B cell (primary cell): ENCODE data around the gene PLBD2. TPM values are rescaled to one million over a fixed set of nuclear protein-coding genes. Genes with fewer than 3 reads are reported as not detected.

Experiments
- ATAC-seq: fragments of 200-7000 bp; cut with Tn5 transposase; one replicate; pipeline ENCODE4 v1.10.0; 2021; ENCODE audit warnings: low read depth, mild to moderate bottlenecking, moderate number of reproducible peaks, moderate library complexity
- CTCF ChIA-PET: fragments of 350-600 bp; sonication (Branson Sonifier 250); formaldehyde crosslinking; loops from one replicate; lab custom pipeline; 2021; ENCODE audit warnings: antibody characterized with exemption, inconsistent platforms; lab: Charles Lee
- POLR2A ChIA-PET: fragments of 350-600 bp; sonication (Branson Sonifier 250); formaldehyde crosslinking; loops from one replicate; lab custom pipeline; 2021; ENCODE audit warnings: antibody characterized with exemption; lab: Charles Lee
- DNase-seq: peaks from one replicate; pipeline ENCODE4 v3.0.0; 2013
- H2AFZ ChIP-seq: 2 replicates; pipeline ENCODE4 v1.6.1; 2012; ENCODE audit warnings: mild to moderate bottlenecking, low read depth, low read length; ENCODE audit not compliant: insufficient read depth, poor library complexity, severe bottlenecking
- H3K27ac ChIP-seq, 2 donors: 1 replicate in 1 of 2; 2 replicates in 1 of 2; pipeline ENCODE4 v1.5.1; 2012 to 2013; ENCODE audit warnings: low read length in 2 of 2, mild to moderate bottlenecking in 2 of 2, moderate library complexity in 1 of 2
- H3K27me3 ChIP-seq, 4 experiments: fragments of 200-600 bp in 1 of 4; sonication (generic) in 1 of 4; replicated peaks in 1 of 4; 1 replicate in 2 of 4; 2 replicates in 2 of 4; pipeline versions ENCODE4 v1.6.1 to v1.7.0; 2013 to 2016; ENCODE audit warnings: low read length in 3 of 4, mild to moderate bottlenecking in 2 of 4, mixed read lengths in 1 of 4, moderate library complexity in 1 of 4; ENCODE audit not compliant: insufficient read depth in 4 of 4, control insufficient read depth in 3 of 4; ENCODE audit errors: control extremely low read depth in 1 of 4
- H3K36me3 ChIP-seq, 2 experiments: replicated peaks in 1 of 2; 1 replicate in 1 of 2; 2 replicates in 1 of 2; pipeline versions ENCODE4 v1.6.1 to v1.7.1; 2013; ENCODE audit warnings: low read length in 1 of 2; ENCODE audit not compliant: insufficient read depth in 2 of 2, control insufficient read depth in 1 of 2; ENCODE audit errors: control extremely low read depth in 1 of 2, extremely low read depth in 1 of 2
- H3K4me1 ChIP-seq, 2 donors: fragments of 200-600 bp in 1 of 2; sonication (generic) in 1 of 2; 1 replicate in 1 of 2; 2 replicates in 1 of 2; pipeline versions ENCODE4 v1.5.1 to v1.6.1; 2013 to 2017; ENCODE audit warnings: low read length in 2 of 2; ENCODE audit not compliant: control insufficient read depth in 2 of 2, insufficient read depth in 2 of 2
- H3K4me2 ChIP-seq: replicated peaks from 2 replicates; pipeline ENCODE3; 2012; ENCODE audit warnings: mild to moderate bottlenecking, low read depth, low read length; ENCODE audit not compliant: poor library complexity, severe bottlenecking
- H3K4me3 ChIP-seq, 5 experiments: fragments of 200-600 bp in 1 of 5; sonication (generic) in 1 of 5; 1 replicate in 3 of 5; 2 replicates in 2 of 5; pipeline versions ENCODE4 v1.5.1 to v1.7.0; 2011 to 2016; ENCODE audit warnings: low read length in 4 of 5, mild to moderate bottlenecking in 4 of 5, low read depth in 2 of 5, control low read depth in 1 of 5, moderate library complexity in 1 of 5; ENCODE audit not compliant: insufficient read depth in 1 of 5; ENCODE audit errors: control extremely low read depth in 1 of 5, extremely low read depth in 1 of 5
- H3K79me2 ChIP-seq: fragments of 200-600 bp; sonication (generic); one replicate; pipeline ENCODE4 v1.6.0; 2016; ENCODE audit warnings: low read length; ENCODE audit not compliant: control insufficient read depth, insufficient read depth
- H3K9ac ChIP-seq: fragments of 200-600 bp; sonication (generic); 2 replicates; pipeline ENCODE4 v1.6.1; 2017; ENCODE audit warnings: mild to moderate bottlenecking, low read length, moderate library complexity
- H3K9me3 ChIP-seq, 3 donors: one replicate each; pipeline versions ENCODE4 v1.6.1 to v1.7.1; 2013; ENCODE audit warnings: low read length in 2 of 3; ENCODE audit not compliant: control insufficient read depth in 2 of 3, insufficient read depth in 1 of 3; ENCODE audit errors: control extremely low read depth in 1 of 3
- H4K20me1 ChIP-seq: 2 replicates; pipeline ENCODE4 v1.6.0; 2012; ENCODE audit warnings: mild to moderate bottlenecking, low read length; ENCODE audit not compliant: insufficient read depth, control insufficient read depth, poor library complexity, severe bottlenecking
- H3K27ac Mint-ChIP-seq: one replicate; pipeline ENCODE4 v1.8.0; 2021; ENCODE audit warnings: mixed read lengths
- H3K27me3 Mint-ChIP-seq: one replicate; pipeline ENCODE4 v1.8.0; 2021; ENCODE audit warnings: mixed read lengths
- H3K4me1 Mint-ChIP-seq: one replicate; pipeline ENCODE4 v1.8.0; 2021; ENCODE audit warnings: mixed read lengths
- H3K4me3 Mint-ChIP-seq: one replicate; pipeline ENCODE4 v1.8.0; 2021; ENCODE audit warnings: mixed read lengths
- H3K9me3 Mint-ChIP-seq: one replicate; pipeline ENCODE4 v1.8.0; 2022; ENCODE audit warnings: mixed read lengths; ENCODE audit not compliant: insufficient read depth
- CTCF ChIP-seq: fragments of 200-600 bp; IDR thresholded peaks from one replicate; pipeline ENCODE4 v1.8.0; 2022; ENCODE audit warnings: antibody characterized with exemption, mild to moderate bottlenecking
- EZH2 ChIP-seq: IDR thresholded peaks from 2 replicates; pipeline ENCODE4 v1.6.1; 2012; ENCODE audit warnings: borderline replicate concordance, low read depth, mild to moderate bottlenecking, moderate library complexity, low read length; ENCODE audit not compliant: insufficient read depth, poor library complexity, severe bottlenecking
- WGBS: methylation state at CpG from one replicate; pipeline ENCODE4 v1.1.5; 2013; ENCODE audit warnings: missing lambda C conversion rate; ENCODE audit not compliant: insufficient coverage; 5-methylcytosine and 5-hydroxymethylcytosine counted together
- intact Hi-C: fragments of 100-400 bp; cut with micrococcal nuclease; formaldehyde crosslinking; loops from one replicate; pipeline ENCODE4 v1.10.0; 2022
- polyA plus RNA-seq: library from polyadenylated mRNA; depleted of rRNA; stranded (reverse); fragments of >200 nt; gene quantifications from 2 replicates; pipeline ENCODE4 v1.2.3, GENCODE V29; 2012
- total RNA-seq, 2 donors: library from RNA; stranded (reverse); fragments of 120-200 nt in 1 of 2; gene quantifications; 1 replicate in 1 of 2; 2 replicates in 1 of 2; pipeline versions ENCODE4 v1.2.3 to v1.2.4, GENCODE V29; 2013 to 2022

The PLBD2 gene
- total and polyA plus RNA-seq, 2 donors (not counting 1 experiment from before 2014, with no cell fraction given), result 2.9 to 11.6 TPM

GRCh38 chr12:113347107-113347506 lies 11.3 kb upstream of the PLBD2 start:
- Mint-ChIP-seq H3K4me3 (no peak overlapping the region), H3K27ac (no peak overlapping the region), H3K27me3 (peaks cover 15% of the 10 kb centered on the region), H3K9me3 (no peaks in the 10 kb centered on the region), H3K4me1 (no peaks in the 10 kb centered on the region)
- no peak for DNase-seq
- intact Hi-C loops, result no loop called here
- ChIA-PET POLR2A (no interaction called here), CTCF (no interaction called here)
- no peak for ATAC-seq
- Histone ChIP-seq H4K20me1 (no peaks in the 10 kb centered on the region), H3K4me1 (no peaks in the 10 kb centered on the region), H3K79me2 (no peaks in the 10 kb centered on the region), H2AFZ (no peak overlapping the region), H3K36me3 (no peaks in the 10 kb centered on the region), H3K4me2 (no peak overlapping the region), H3K27ac (no peak overlapping the region), H3K27me3 (peaks cover 0 to 11% (median 0%) of the 10 kb centered on the region in 4 experiments), H3K9me3 (no peaks in the 10 kb centered on the region), H3K9ac (no peak overlapping the region), H3K4me3 (no peak overlapping the region)
- 92% methylated on average over 2 of the region's 3 CpGs for WGBS
- TF ChIP-seq EZH2 (no peak), CTCF (no peak)

GRCh38 chr12:113347892-113348291 lies 10.5 kb upstream of the PLBD2 start:
- Histone ChIP-seq H3K36me3 (no peaks in the 10 kb centered on the region), H4K20me1 (no peaks in the 10 kb centered on the region), H3K27me3 (peaks cover 0 to 11% (median 0%) of the 10 kb centered on the region in 4 experiments), H2AFZ (no peak overlapping the region), H3K79me2 (no peaks in the 10 kb centered on the region), H3K4me2 (no peak overlapping the region), H3K27ac (no peak overlapping the region), H3K9ac (no peak overlapping the region), H3K4me3 (no peak overlapping the region), H3K9me3 (no peaks in the 10 kb centered on the region), H3K4me1 (no peaks in the 10 kb centered on the region)
- Mint-ChIP-seq H3K4me3 (no peak overlapping the region), H3K27ac (no peak overlapping the region), H3K9me3 (no peaks in the 10 kb centered on the region), H3K27me3 (peaks cover 20% of the 10 kb centered on the region), H3K4me1 (no peaks in the 10 kb centered on the region)
- intact Hi-C loops, result no loop called here
- ATAC-seq (no peak), DNase-seq (no peak)
- no CpG with 5 or more reads among the region's 2 CpGs for WGBS
- TF ChIP-seq EZH2 (no peak), CTCF (no peak)
- ChIA-PET POLR2A (no interaction called here), CTCF (no interaction called here)
